H54 (cell line): Measurements from ENCODE around the gene TPX2.
A peak's percentile ranks its signal among the peaks of the same experiment; 100 is the strongest.
"Not testable (repeated sequence)": the region's sequence is repeated elsewhere in the genome, so short reads cannot be mapped to it uniquely, and the experiment has no call there.

Experiments
- DNase-seq: peaks from one replicate; pipeline ENCODE4 v3.0.0; 2011; ENCODE audit warnings: low spot score, mixed read lengths; ENCODE audit not compliant: insufficient read length
- FAIRE-seq: peaks from 3 replicates; lab custom pipeline; 2011; peaks lifted over from hg19 to GRCh38; lab: Jason Lieb, UNC
- POLR2A ChIP-seq: IDR thresholded peaks from 2 replicates; pipeline ENCODE4 v1.6.1; 2011; ENCODE audit warnings: low read depth, mild to moderate bottlenecking, low read length

Gene TPX2

GRCh38 chr20:31720486-31721407 lies 18.3 kb upstream of the TPX2 start:
- DNase-seq (no peak), FAIRE-seq (no peak)
- no peak for TF ChIP-seq POLR2A

- no peak for TF ChIP-seq POLR2A
- no peak for FAIRE-seq
- DNase-seq: no peak
These were observed 17.5 kb upstream of the TPX2 start for GRCh38 chr20:31721408-31722256.

GRCh38 chr20:31722257-31723068 lies 16.6 kb upstream of the TPX2 start, which contains the start of gene BCL2L1:
Gene BCL2L1, minus strand, starts transcription at chr20:31722868. Its CDS starts 650 bp downstream, at chr20:31722218.
- DNase-seq (peak; percentile 42), FAIRE-seq (no peak)

GRCh38 chr20:31723069-31723318 lies 16.1 kb upstream of the TPX2 start:
- no peak for DNase-seq
- no peak for FAIRE-seq
- no peak for TF ChIP-seq POLR2A

More at GRCh38 chr20:31722257-31723068, 16.6 kb upstream of the TPX2 start, which contains the start of gene BCL2L1:
- TF ChIP-seq POLR2A: peak; percentile 70

GRCh38 chr20:31723319-31724078 lies 15.6 kb upstream of the TPX2 start:
- TF ChIP-seq POLR2A: peak; percentile 49; the same call in 1 of the 2 replicates
- FAIRE-seq: no peak
- peak; percentile 85 for DNase-seq

GRCh38 chr20:31731321-31731717 lies 7.8 kb upstream of the TPX2 start:
- FAIRE-seq: no peak
- DNase-seq: no peak

GRCh38 chr20:31739550-31739977 lies 474 bp downstream of the TPX2 start:
- FAIRE-seq (no peak), DNase-seq (no peak)
- TF ChIP-seq POLR2A: no peak

More at GRCh38 chr20:31731321-31731717, 7.8 kb upstream of the TPX2 start:
- TF ChIP-seq POLR2A: no peak

- FAIRE-seq (no peak), DNase-seq (no peak)
- no peak for TF ChIP-seq POLR2A
These were observed 1.1 kb downstream of the TPX2 start for GRCh38 chr20:31740208-31740607.

- no peak for TF ChIP-seq POLR2A
- FAIRE-seq (no peak), DNase-seq (no peak)
These were observed 1.7 kb downstream of the TPX2 start for GRCh38 chr20:31740656-31741323.

- FAIRE-seq (no peak), DNase-seq (no peak)
- TF ChIP-seq POLR2A: no peak
These were observed 7.2 kb downstream of the TPX2 start for GRCh38 chr20:31746068-31746878.

- not testable (repeated sequence) for FAIRE-seq, DNase-seq
These were observed 7.9 kb downstream of the TPX2 start for GRCh38 chr20:31747028-31747427.
